Stromal cell of bone marrow (primary cell): ENCODE measurements around the gene SLC19A2.
"Not testable (repeated sequence)": the region's sequence is repeated elsewhere in the genome, so short reads cannot be mapped to it uniquely, and the experiment has no call there.

Experiments
- DNase-seq: peaks from one replicate; pipeline ENCODE4 v3.0.0-alpha.2; 2012; ENCODE audit warnings: low read depth

The SLC19A2 gene, protein sequence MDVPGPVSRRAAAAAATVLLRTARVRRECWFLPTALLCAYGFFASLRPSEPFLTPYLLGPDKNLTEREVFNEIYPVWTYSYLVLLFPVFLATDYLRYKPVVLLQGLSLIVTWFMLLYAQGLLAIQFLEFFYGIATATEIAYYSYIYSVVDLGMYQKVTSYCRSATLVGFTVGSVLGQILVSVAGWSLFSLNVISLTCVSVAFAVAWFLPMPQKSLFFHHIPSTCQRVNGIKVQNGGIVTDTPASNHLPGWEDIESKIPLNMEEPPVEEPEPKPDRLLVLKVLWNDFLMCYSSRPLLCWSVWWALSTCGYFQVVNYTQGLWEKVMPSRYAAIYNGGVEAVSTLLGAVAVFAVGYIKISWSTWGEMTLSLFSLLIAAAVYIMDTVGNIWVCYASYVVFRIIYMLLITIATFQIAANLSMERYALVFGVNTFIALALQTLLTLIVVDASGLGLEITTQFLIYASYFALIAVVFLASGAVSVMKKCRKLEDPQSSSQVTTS

DNA sequence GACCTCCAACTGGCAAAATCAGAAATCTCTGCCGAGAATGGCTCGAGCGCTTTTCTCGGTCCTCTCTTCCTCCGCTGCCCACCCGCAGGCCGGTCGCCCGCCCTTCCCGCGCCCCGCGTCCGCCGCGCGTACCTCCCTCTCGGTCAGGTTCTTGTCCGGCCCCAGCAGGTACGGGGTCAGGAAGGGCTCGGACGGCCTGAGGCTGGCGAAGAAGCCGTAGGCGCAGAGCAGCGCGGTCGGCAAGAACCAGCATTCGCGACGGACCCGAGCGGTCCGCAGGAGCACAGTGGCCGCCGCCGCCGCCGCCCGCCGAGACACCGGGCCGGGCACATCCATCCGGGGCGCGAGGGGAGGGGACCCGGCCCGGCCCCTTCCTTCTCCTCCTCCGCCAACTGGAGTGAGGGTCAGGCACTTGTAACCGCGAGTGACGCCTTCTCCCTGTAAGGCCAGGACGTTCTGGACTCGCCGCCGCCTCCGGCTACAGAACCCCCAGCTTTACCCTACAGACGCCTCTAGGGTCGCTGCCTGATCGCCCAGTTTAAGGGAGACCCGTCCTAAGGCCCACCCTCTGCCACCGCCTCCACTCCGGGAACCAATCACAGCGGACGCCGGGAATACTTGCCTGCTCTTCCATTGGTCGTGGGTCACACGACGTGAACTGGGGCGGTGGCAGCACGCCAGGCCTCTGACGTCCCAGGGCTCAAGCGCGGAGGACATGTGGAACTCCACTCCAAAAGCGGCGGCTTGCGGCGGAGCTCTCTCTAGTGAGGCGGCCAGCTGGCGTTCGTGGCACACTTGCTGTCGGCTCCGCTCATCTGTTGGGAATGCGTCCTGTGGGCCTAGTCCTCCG, at the start of gene SLC19A2:
SLC19A2 (minus strand) TSS at position 514 of the 850 bp plus-strand sequence; CDS start at position 336, 178 bp downstream.
- peak; percentile 99 for DNase-seq

DNA sequence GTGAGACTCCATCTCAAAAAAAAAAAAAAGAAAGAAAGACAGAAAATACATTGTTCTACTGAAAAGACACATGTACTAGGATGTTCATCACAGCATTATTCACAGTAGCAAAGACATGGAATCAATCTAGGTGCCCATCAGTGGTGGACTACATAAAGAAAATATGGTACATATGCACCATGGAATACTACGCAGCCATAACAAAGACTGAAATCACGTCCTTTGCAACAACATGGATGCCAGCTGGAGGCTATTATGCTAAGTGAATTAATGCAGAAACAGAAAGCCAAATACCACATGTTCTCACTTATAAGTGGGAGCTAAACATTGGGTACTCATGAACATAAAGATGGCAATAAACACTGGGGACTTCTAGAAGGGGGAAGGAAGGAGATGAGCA, 48.9 kb upstream of the SLC19A2 start:
- no peak for DNase-seq

DNA sequence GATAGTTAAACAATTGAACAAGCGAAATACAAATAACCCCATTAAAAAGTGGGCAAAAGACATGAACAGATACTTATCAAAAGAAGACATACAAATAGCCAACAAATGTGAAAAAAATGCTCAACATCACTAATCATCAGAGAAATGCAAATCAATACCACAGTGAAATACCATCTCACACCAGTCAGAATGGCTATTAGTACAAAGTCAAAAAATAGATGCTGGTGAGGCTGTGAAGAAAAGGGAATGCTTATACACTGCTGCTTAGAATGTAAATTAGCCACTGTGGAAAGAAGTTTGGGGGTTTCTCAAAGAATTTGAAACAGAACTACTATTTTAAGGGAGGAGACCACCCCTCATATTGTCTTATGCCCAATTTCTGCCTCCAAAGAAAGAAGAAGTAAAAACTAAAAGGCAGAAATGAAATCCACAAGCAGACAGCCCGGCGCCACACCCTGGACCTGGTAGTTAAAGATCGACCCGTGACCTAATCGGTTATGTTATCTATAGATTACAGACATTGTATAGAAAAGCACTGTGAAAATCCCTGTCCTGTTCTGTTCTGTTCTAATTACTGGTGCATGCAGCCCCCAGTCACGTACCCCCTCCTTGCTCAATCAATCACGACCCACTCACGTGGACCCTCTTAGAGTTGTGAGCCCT, 47.9 kb upstream of the SLC19A2 start:
- DNase-seq = not testable (repeated sequence)

DNA sequence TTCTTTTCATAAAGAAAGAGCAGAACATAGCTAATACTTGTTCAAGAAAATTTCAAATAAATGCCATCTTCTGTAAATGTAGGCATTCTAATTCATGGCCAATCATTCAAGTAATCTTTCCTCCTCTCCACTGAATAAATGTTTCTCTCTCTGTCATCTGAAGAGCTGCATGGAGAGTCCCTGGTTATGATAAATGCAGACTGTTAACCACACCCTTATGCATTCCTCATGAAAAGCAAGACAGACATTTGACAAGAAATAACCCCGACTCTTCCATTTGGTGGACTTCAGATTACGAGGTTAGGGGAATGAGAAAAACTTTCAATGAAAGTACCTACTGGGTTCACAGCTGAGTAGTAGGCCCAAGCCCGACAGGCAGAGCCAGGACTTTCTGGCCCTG, 44.7 kb upstream of the SLC19A2 start:
- DNase-seq = no peak

DNA sequence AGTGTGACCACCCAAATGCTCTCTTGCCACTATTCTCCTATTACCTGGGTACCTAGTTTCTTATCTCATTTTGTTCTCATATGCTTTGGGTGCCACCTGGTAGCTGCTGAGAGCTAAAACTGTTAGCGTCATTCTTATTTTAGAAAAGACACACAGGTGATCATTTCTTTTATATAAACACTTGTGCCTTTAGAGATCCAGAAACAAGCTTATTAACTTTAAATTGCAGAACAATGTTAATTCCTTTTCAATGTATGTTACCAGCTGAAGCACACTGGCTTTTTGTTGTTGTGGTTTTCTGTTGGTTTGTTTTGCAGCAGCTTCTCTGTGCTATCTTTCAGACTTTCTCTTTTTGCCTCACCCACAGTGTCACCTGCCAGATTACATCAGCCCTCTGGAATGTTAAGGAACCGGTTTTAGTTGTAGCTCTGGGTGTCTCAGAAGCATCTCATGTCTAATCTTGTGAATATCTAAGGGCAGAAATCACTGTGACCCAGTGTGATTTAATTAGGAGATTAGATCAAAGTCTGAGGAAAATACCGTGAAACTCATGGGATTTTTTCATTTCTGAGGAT, 43.4 kb upstream of the SLC19A2 start:
- DNase-seq = no peak

DNA sequence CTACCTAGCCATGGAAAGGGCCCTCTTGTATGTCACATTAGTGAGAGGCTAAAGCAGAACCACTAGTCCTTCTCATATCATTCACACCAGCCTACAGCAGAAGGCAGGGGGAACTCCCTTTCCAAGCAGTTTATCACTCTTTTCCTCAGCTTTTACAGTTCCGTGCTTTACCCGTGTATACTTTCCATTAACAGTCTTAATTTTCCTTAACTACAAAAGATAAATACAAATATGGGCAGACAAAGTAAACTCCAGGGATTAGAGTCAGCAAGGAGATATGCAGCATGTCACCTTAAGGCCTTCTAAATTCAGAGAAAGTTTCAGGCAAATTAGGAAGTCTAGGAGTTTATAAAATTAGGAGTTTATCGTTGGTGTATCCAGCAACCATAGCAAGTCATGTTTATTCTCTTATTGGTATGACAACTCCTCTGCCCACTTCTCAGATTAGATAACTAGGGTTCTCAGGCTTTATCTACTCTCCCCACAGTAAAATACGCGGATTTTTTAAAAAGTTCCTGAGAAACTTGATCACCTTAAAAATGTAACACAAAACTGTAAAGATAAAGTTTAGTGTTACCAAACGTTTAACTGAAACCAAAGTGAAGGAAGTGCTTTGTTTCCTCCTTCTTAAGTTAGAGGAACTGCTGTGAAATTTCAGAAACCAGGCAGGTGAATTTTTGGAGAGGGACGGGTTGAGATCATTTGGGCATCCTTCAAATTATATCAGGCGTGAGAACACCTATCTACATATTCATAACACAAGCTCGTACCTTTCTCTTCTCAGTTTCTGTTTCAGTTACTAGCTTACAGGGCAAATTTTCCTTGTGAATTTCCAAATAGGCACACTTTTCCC, 42.7 kb upstream of the SLC19A2 start:
- no peak for DNase-seq

DNA sequence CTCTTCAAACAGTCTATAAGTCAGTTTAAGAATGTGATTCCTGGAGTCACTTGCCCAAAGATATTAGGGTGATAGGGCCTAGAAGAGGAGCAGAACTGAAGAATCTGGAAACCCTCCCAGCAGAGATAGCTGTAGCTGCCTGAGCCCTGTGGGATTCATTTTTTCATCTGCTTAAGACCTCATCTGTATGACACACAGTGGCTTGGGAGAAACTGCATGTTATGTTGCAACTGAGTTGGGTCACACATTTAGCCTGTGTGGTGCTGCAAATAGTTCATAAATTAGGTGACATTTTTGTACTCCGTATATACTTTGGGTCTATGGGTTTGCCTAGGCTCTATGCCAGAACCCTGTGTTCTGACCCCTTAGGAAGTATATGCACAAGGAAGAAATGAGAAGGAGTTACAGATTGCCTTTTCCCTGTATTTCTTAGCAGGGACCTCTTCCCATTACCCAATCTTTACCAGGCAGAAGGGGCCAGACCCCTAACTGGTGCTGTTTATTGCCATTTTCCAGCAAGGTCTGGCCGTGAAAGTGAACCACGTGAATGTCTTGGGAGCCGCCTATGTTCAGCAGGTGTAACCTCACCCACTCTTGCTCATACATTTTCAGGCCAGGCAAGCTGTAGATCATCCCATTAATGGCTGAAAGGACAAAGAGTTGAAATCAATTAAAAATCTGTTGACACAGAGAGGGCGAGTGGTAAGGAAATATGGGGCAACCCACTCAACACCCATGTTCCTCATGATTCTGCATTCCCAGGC, 41.9 kb upstream of the SLC19A2 start:
- DNase-seq = peak; percentile 9

DNA sequence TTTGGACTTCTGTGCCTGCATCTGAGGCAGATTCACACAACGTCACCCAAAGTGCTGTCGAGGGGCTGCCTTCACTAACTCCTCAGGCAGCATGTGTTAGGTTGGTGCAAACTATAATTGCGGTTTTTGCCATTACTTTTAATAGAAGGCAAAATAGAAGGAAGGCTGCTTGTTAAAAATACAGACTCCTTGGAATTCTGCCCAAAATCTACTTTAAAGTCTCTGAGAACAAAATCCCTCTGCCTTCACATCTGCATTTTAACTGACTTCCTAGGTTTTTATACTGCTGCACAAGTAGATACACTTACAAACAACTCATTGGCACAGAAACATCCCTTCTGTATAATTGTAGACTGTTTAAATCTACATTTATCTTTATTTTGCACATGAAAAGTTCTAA, 41.3 kb upstream of the SLC19A2 start:
- DNase-seq = no peak

DNA sequence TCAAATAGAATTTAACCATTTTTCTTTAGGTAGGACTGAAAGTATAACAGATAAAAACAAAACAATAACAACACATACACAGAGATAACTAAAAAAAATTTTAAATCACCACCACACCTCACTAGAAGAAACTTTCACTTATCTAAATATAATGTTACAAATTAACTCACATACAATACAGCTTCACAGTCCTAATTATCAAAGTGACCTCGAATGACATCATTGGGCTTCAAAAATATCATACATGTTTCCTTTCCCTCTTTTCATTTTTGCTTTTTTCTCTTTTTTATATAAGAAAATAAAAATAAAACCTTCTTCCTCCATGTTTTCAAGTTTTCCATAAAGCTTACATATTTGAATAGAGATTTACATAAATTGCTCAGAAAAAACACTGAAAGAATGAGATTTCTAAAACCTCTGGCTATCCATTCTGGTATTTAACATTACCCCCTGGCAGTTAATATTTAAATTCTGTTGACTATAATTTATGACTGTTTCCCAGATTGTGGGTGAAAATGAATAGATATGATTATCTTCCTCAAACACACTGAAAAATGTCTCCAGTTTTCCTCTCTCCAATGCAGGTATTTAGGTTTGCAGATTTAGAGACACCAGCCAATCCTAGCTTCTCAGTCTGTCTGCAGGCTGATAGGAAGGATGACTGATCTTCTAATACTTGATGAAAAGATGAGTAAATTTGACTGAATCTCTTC, 40.5 kb upstream of the SLC19A2 start:
- no peak for DNase-seq

DNA sequence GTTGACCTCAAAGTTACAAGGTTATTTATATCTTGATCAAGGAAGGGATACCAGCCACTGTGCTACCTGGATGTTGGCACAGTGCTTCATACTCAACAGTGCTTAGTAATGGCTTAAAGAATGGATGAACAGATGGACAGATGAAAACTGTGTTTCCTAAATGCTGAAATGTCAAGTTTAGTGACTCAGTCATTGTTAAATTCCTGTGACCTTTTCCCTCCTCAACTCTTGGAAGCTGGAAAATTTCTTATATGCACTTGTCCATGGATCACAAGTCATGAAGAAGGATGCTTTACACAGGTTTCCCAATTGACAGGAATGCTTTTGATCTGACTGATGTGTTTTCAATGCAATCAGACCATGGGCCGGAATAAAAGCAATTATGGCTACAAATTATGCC, 39.6 kb upstream of the SLC19A2 start:
- no peak for DNase-seq

DNA sequence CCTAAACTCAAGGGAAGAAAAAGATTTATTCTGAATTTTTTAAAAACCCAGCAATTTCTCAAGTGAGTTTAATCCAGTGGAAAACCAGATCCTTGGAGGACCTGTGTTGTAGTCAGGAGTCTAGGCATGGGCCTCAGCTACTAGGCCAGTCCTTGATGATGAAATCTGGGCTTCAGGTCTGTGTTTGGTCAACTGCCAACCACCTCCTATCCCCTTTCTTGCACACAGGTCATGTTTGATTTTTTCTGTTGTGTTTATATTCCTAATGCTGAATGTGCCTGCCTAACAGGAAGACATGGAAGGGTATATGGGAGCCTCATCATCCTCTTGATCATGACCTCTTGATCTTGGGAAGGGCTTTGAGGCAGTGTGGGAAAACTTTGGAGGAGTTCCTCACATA, 38.2 kb upstream of the SLC19A2 start:
- DNase-seq = no peak

DNA sequence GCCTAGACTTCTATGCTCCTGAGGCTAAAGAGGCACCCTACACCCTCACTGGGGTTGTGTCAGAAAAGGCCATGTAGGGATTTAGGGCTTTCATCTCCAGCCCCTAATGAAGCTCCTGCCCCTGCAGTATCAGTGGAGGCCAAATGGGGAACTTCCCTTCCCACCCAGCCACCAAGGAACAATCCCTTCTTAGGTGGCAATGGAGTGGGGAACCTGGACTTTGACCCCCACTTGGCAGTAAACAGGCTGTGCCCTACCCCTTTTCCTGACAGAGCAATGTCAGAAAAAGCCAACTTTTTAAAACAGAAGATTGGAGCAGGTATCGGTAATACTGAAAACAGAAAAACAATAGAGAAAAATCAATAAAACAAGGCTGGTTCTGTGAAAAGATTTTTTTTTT, 35.5 kb upstream of the SLC19A2 start:
- no peak for DNase-seq

DNA sequence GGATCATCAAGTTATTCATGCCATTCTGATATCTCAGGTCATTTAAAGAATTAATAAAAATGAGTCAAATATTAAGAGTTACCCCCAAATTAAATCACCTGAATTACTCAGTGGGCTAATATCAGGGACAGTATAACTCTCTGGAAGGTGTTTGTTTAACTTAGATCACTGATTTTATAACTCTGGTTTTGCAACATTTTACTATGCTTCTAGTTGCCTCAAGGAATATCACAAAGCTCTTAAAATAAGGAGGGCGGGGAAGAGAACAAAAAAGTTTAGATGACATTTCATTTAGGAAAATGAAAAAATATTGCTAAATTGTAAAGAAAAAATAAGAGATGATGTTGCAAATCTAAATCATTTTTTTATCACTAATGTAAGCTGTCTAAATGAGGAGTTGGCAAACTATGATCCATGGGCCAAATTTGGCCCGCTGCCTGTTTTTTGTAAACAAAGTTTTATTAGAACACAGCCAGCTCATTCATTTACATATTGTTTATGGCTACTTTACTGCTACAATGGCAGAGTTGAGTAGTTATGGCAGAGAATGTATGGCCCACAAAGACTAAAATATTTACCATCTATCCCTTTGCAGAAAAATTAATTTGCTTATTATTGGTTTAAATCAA, 31.9 kb upstream of the SLC19A2 start:
- DNase-seq = no peak

DNA sequence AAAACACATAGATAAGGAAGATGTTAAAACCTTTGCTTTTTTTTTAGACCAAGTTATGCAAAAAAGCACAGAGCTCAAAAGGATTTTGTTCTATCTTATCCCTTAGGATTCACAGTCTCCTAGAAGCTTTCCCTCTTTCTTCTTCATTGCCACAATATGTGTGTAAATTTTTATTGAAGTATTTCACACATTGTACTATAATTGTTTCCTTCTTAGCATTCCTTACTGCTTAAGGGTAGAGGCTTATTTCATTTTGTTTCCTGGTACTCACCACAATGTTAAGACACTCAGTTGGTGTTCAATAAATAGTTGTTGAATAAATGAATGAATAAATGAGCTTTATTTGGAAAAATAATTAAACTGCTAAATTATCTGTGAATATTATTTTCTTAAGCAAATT, 29.9 kb upstream of the SLC19A2 start:
- DNase-seq = no peak

DNA sequence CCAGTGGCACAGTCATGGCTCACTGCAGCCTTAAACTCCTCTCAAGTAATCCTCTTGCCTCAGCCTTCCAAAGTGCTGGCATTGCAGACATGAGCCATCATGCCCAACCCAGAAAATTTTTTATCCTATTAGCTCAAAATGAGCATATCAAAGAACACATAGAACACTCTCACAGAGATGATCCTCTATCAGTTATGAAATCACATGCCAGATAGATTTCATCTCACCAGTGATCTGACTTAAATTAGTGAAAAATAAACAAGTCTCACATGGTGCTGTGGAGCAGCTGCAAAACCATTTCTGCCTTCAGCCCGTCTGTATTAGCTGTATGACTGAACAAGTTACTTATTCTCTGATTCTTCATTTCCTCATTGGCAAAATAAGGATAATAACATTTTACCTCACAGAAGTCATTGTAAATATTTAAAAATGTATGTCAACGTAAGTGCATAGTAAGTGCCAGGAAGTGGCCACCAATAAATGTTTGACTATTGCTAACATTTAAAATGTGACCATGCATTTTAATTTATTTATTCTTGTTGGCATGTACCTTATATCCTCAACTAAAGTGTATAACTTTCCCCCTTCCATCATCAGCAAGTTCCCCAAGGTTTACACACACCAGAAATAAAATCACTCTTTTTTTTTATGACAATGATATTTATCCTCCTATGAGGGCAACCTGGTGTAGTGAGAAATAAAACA, 29.0 kb upstream of the SLC19A2 start:
- DNase-seq = no peak

DNA sequence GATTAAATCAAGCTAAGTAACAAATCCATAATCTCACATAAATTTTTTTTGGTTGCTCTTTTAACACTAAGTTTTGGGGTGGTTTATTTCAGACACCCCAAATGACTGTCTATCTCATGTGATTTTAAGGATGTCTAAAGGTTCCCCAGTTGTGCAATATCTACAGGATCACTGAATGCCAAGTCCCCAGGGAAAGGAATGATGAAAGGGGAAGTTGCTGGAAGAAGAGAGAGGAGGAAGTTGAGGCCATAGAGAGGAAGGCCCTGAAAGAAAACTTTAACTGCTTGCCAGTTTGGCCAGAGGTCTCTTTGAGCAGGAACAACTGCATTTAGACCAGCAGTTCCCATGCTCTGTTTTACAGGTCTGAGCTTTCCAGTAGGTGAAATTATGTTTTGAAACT, 27.5 kb upstream of the SLC19A2 start:
- DNase-seq = peak; percentile 19

DNA sequence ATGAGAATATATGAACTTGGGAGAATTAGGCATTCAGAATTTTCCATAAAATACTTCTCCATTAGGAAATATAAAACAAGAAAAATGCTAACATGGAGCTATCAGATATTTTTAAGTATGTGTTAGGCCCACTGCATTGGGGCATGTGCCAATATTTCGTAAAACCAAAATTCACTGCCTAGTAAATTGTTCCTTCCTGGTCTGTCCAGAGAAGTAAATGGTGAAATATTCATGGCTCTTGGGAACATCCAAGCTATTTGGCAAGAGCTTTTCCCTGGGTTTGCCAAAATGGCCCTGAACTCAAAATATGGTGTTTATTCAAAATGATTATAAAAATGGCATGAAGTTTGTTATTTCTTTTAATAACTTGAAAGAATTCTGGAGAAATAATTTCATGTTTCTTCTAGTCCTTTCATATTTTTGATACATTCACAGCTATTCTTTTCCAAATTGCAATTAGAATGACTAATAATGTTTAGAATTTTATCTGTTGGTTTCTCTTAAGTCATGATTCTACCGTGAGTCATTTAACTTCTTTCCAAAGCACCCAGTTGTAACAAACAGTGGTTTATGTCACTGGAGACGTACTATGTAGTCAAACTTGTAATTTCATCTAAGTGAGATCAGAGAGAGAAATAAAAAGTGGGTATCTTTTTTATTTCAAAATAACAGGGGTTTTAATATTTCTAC, 25.7 kb upstream of the SLC19A2 start:
- DNase-seq = peak; percentile 86

DNA sequence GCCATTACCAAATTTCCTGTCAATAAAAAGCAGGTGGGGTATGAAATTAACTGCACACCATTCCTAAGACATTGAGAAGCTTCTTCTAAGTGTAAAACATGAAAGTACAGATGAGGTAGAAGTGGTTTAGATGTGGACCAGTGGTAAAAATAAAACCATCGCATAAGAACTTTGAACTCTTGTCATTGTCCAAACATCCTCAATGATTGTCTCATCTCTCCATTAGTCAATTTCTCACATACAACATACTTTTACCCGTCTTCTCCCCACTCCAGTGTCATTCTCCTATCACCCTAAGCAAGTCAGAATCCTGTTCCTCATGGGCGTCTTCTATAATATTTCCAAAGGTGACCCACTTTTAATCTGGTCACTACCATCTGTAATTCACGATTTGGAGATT, 24.3 kb upstream of the SLC19A2 start:
- no peak for DNase-seq
